HCT116 (cell line): ENCODE results near the gene DDX1. TPM values are rescaled to one million over a fixed set of nuclear protein-coding genes. Genes with fewer than 3 reads are reported as not detected.

Experiments used
- ATAC-seq: fragments of 200-7000 bp; cut with Tn5 transposase; 2 replicates; pipeline ENCODE4 v1.9.1; 2020; ENCODE audit warnings: mild to moderate bottlenecking, moderate library complexity
- BruUV-seq: library from RNA; stranded (reverse); fragments of 400-500 nt; replicated peaks from 2 replicates; lab custom pipeline; 2021; lab: Mats Ljungman, UMichigan
- CTCF ChIA-PET: fragments of 300-600 bp; sonication (Branson Sonifier 250); formaldehyde crosslinking; loops from one replicate; lab custom pipeline; 2021; ENCODE audit warnings: antibody characterized with exemption; lab: Charles Lee
- POLR2A ChIA-PET: fragments of 300-600, 350-600 bp; sonication (Branson Sonifier 250); formaldehyde crosslinking; loops from one replicate; lab custom pipeline; 2021; ENCODE audit warnings: antibody characterized with exemption; lab: Charles Lee
- RAD21 ChIA-PET, 2 experiments: fragments of 300-600 bp; sonication (Branson Sonifier 250); formaldehyde crosslinking; loops; one replicate each; lab custom pipeline; 2023; ENCODE audit warnings: low total read pairs in 2 of 2; ENCODE audit not compliant: uncharacterized antibody in 2 of 2, unreplicated experiment in 2 of 2, low non-redundant PET in 1 of 2; lab: Charles Lee
- DNase-seq: peaks from one replicate; pipeline ENCODE4 v3.0.0-alpha.2; 2010; ENCODE audit warnings: low read depth, low spot score
- H2AFZ ChIP-seq: fragments of 200-600 bp; shearing (Covaris generic), sonication (generic); 2 replicates; pipeline ENCODE4 v1.6.1; 2017; ENCODE audit warnings: low read depth, mixed run types, mixed read lengths, antibody characterized with exemption, low read length; ENCODE audit not compliant: poor library complexity, severe bottlenecking
- H3K27ac ChIP-seq: 2 replicates; pipeline ENCODE4 v1.5.1; 2012; ENCODE audit warnings: low read depth, low read length
- H3K27me3 ChIP-seq: fragments of 200-600 bp; sonication (generic); 2 replicates; pipeline ENCODE4 v1.6.1; 2016; ENCODE audit warnings: mixed run types, low read length, mixed read lengths; ENCODE audit not compliant: insufficient read depth
- H3K36me3 ChIP-seq, 2 experiments: fragments of 200-500 bp in 1 of 2; fragments of 200-600 bp in 1 of 2; sonication (Bioruptor generic) in 1 of 2; sonication (generic) in 1 of 2; 2 replicates each; pipeline versions ENCODE4 v1.5.1 to v1.6.1; 2014 to 2016; ENCODE audit warnings: low read length in 2 of 2, inconsistent platforms in 1 of 2, mixed read lengths in 1 of 2, mixed run types in 1 of 2; ENCODE audit not compliant: insufficient read depth in 2 of 2, control insufficient read depth in 1 of 2
- H3K4me1 ChIP-seq, 2 experiments: fragments of 200-600 bp in 1 of 2; sonication (generic) in 1 of 2; 2 replicates each; pipeline versions ENCODE4 v1.5.1 to v1.6.1; 2012 to 2017; ENCODE audit warnings: low read length in 2 of 2, inconsistent platforms in 1 of 2, mild to moderate bottlenecking in 1 of 2, mixed read lengths in 1 of 2, mixed run types in 1 of 2, moderate library complexity in 1 of 2; ENCODE audit not compliant: insufficient read depth in 2 of 2, control insufficient read depth in 1 of 2
- H3K4me2 ChIP-seq: fragments of 200-600 bp; sonication (generic); 2 replicates; pipeline ENCODE4 v1.6.1; 2017; ENCODE audit warnings: mixed run types, low read length, mixed read lengths
- H3K4me3 ChIP-seq, 2 experiments: fragments of 200-600 bp in 1 of 2; sonication (generic) in 1 of 2; replicated peaks in 1 of 2; 2 replicates each; pipeline ENCODE4 v1.5.1; 2011 to 2016; ENCODE audit warnings: low read length in 2 of 2, control low read depth in 1 of 2, low read depth in 1 of 2, mild to moderate bottlenecking in 1 of 2, mixed read lengths in 1 of 2, mixed run types in 1 of 2
- H3K79me2 ChIP-seq: fragments of 200-600 bp; sonication (generic); 2 replicates; pipeline ENCODE4 v1.6.1; 2017; ENCODE audit warnings: mild to moderate bottlenecking, mixed run types, low read length, moderate library complexity, mixed read lengths; ENCODE audit not compliant: insufficient read depth
- H3K9ac ChIP-seq: fragments of 200-600 bp; sonication (generic); 2 replicates; pipeline ENCODE4 v1.6.1; 2016; ENCODE audit warnings: low read length, mixed read lengths
- H3K9me2 ChIP-seq: fragments of 200-600 bp; sonication (generic), shearing (Covaris generic); 2 replicates; pipeline ENCODE4 v1.6.1; 2017; ENCODE audit warnings: mixed run types, mild to moderate bottlenecking, moderate library complexity; ENCODE audit not compliant: insufficient read depth
- H3K9me3 ChIP-seq, 2 experiments: fragments of 200-500 bp in 1 of 2; fragments of 200-600 bp in 1 of 2; sonication (Bioruptor generic) in 1 of 2; sonication (generic) in 1 of 2; 2 replicates each; pipeline ENCODE4 v1.6.1; 2014 to 2017; ENCODE audit warnings: low read length in 2 of 2, mixed read lengths in 2 of 2, inconsistent platforms in 1 of 2, low read depth in 1 of 2, mild to moderate bottlenecking in 1 of 2, mixed run types in 1 of 2, moderate library complexity in 1 of 2; ENCODE audit not compliant: control insufficient read depth in 1 of 2, insufficient read depth in 1 of 2
- H4K20me1 ChIP-seq: fragments of 200-600 bp; sonication (generic), shearing (Covaris generic); 2 replicates; pipeline ENCODE4 v1.6.1; 2017; ENCODE audit warnings: mixed run types, mild to moderate bottlenecking, moderate library complexity; ENCODE audit not compliant: insufficient read depth
- ATF3 ChIP-seq: IDR thresholded peaks from 2 replicates; pipeline ENCODE4 v1.6.1; 2012
- CBX3 ChIP-seq: IDR thresholded peaks from 2 replicates; pipeline ENCODE4 v1.6.1; 2012; ENCODE audit warnings: low read depth
- CEBPB ChIP-seq: IDR thresholded peaks from 2 replicates; pipeline ENCODE4 v1.6.1; 2012; ENCODE audit warnings: low read depth
- CTCF ChIP-seq, 3 experiments: fragments of 200-600 bp in 1 of 3; sonication (generic) in 1 of 3; IDR thresholded peaks in 2 of 3; conservative IDR thresholded peaks in 1 of 3; 2 replicates each; pipeline ENCODE4 v1.5.1; 2012 to 2017; ENCODE audit warnings: low read depth in 2 of 3, low read length in 2 of 3, antibody characterized with exemption in 1 of 3, borderline replicate concordance in 1 of 3, control low read depth in 1 of 3, mild to moderate bottlenecking in 1 of 3, mixed read lengths in 1 of 3, mixed run types in 1 of 3, moderate library complexity in 1 of 3; ENCODE audit not compliant: insufficient read depth in 1 of 3
- FOSL1 ChIP-seq: IDR thresholded peaks from 2 replicates; pipeline ENCODE4 v1.6.1; 2012; ENCODE audit warnings: low read depth
- JUND ChIP-seq: IDR thresholded peaks from 2 replicates; pipeline ENCODE4 v1.6.1; 2012
- POLR2AphosphoS5 ChIP-seq: IDR thresholded peaks from 2 replicates; pipeline ENCODE4 v1.6.1; 2011; ENCODE audit warnings: mild to moderate bottlenecking, low read depth, low read length, moderate library complexity
- REST ChIP-seq: IDR thresholded peaks from 2 replicates; pipeline ENCODE4 v1.6.1; 2012; ENCODE audit warnings: low read depth
- SIN3A ChIP-seq: IDR thresholded peaks from 2 replicates; pipeline ENCODE4 v1.6.1; 2012; ENCODE audit warnings: low read depth
- TCF7L2 ChIP-seq: IDR thresholded peaks from 2 replicates; pipeline ENCODE4 v1.7.0; 2011; ENCODE audit warnings: borderline replicate concordance, inconsistent platforms; ENCODE audit not compliant: insufficient read depth, insufficient read length; ENCODE audit errors: extremely low read depth
- intact Hi-C: fragments of 100-400 bp; cut with micrococcal nuclease; formaldehyde crosslinking; loops from 2 replicates; pipeline ENCODE4 v1.10.0; 2022
- total RNA-seq: library from RNA; stranded (reverse); gene quantifications from one replicate; pipeline ENCODE4 v1.2.1, GENCODE V29; 2021; ENCODE audit not compliant: unreplicated experiment

Gene DDX1
- total RNA-seq, 1 experiment from 2014 or later: 117 TPM

- CTCF ChIA-PET: no interaction called here
- POLR2A ChIA-PET: no interaction called here
- H3K9ac ChIP-seq: no peak overlapping the region
- no peaks in the 10 kb centered on the region for H3K9me2 ChIP-seq
- DNase-seq (no peak), ATAC-seq (no peak)
- peaks cover 18 to 22% of the 10 kb centered on the region in 2 experiments for H3K36me3 ChIP-seq
- no peak overlapping the region for H3K4me3 ChIP-seq
- H3K27ac ChIP-seq: no peak overlapping the region
- TF ChIP-seq SIN3A (no peak), ATF3 (no peak), POLR2AphosphoS5 (no peak), CBX3 (no peak), TCF7L2 (no peak), REST (no peak), CTCF (IDR thresholded peaks at IDR 0.05 in 2 of 3, conservative IDR thresholded peaks at IDR 0.05 in 1 of 3; ENCODE audit: borderline replicate concordance in 1 of 3, insufficient read depth in 1 of 3, low read depth in 2 of 3, low read length in 2 of 3) (no peak), JUND (no peak), FOSL1 (no peak), CEBPB (no peak)
- intact Hi-C loops: no loop called here
- no peak overlapping the region for H2AFZ ChIP-seq
- no peak overlapping the region for H3K4me2 ChIP-seq
- no peaks in the 10 kb centered on the region for H3K27me3 ChIP-seq
- RAD21 ChIA-PET: no interaction called here
- no peaks in the 10 kb centered on the region for H3K4me1 ChIP-seq
- no peaks in the 10 kb centered on the region for H4K20me1 ChIP-seq
- H3K9me3 ChIP-seq: no peaks in the 10 kb centered on the region
- no peaks in the 10 kb centered on the region for H3K79me2 ChIP-seq
- no TSS peak for BruUV-seq
Observed at GRCh38 chr2:15613736-15614429, 22.2 kb downstream of the DDX1 start.
